Endothelial cell of umbilical vein (primary cell): Measurements from ENCODE around the gene TMEM178B. TPM values are rescaled to one million over a fixed set of nuclear protein-coding genes. Genes with fewer than 3 reads are reported as not detected.

Source experiments
- BruUV-seq: library from RNA; stranded (reverse); fragments of 400-500 nt; replicated peaks from 2 replicates; lab custom pipeline; 2021; lab: Mats Ljungman, UMichigan
- CTCF ChIA-PET: fragments of 300-600, 350-600 bp; sonication (Branson Sonifier 250); formaldehyde crosslinking; loops from one replicate; lab custom pipeline; 2021; ENCODE audit warnings: antibody characterized with exemption, inconsistent platforms; lab: Charles Lee
- POLR2A ChIA-PET: fragments of 300-600, 350-600 bp; sonication (Branson Sonifier 250); formaldehyde crosslinking; loops from one replicate; lab custom pipeline; 2021; ENCODE audit warnings: antibody characterized with exemption, inconsistent platforms; lab: Charles Lee
- DNase-seq: peaks from one replicate; pipeline ENCODE4 v3.0.0-alpha.2; 2011; ENCODE audit warnings: low read depth, low spot score
- FAIRE-seq: peaks from 2 replicates; lab custom pipeline; 2011; peaks lifted over from hg19 to GRCh38; lab: Jason Lieb, UNC
- H2AFZ ChIP-seq: 2 replicates; pipeline ENCODE4 v1.6.0; 2012; ENCODE audit warnings: low read depth, low read length, control low read depth, inconsistent platforms
- H3K27ac ChIP-seq: 2 replicates; pipeline ENCODE4 v1.5.1; 2011; ENCODE audit warnings: low read depth, mild to moderate bottlenecking, control low read depth, low read length, moderate library complexity; ENCODE audit not compliant: insufficient read depth
- H3K27me3 ChIP-seq, 2 experiments: 2 replicates each; pipeline versions ENCODE4 v1.6.0 to v1.6.1; 2011; ENCODE audit warnings: low read length in 2 of 2, mixed read lengths in 1 of 2; ENCODE audit not compliant: control insufficient read depth in 2 of 2, insufficient read depth in 2 of 2
- H3K36me3 ChIP-seq, 2 experiments: 2 replicates in 1 of 2; 3 replicates in 1 of 2; pipeline ENCODE4 v1.5.1; 2011; ENCODE audit warnings: low read length in 2 of 2, mild to moderate bottlenecking in 1 of 2, moderate library complexity in 1 of 2; ENCODE audit not compliant: control insufficient read depth in 2 of 2, insufficient read depth in 2 of 2; ENCODE audit errors: extremely low read depth in 1 of 2
- H3K4me1 ChIP-seq: 3 replicates; pipeline ENCODE4 v1.5.1; 2011; ENCODE audit warnings: mild to moderate bottlenecking, low read length; ENCODE audit not compliant: control insufficient read depth, insufficient read depth; ENCODE audit errors: extremely low read depth
- H3K4me2 ChIP-seq: 2 replicates; pipeline ENCODE4 v1.6.1; 2011; ENCODE audit warnings: low read length, control low read depth, mixed read lengths; ENCODE audit not compliant: insufficient read depth
- H3K4me3 ChIP-seq, 3 experiments: fragments of 200-600 bp in 1 of 3; sonication (generic), shearing (Covaris generic) in 1 of 3; replicated peaks in 1 of 3; 2 replicates each; pipeline ENCODE4 v1.5.1; 2011 to 2016; ENCODE audit warnings: control low read depth in 3 of 3, low read length in 3 of 3, mild to moderate bottlenecking in 2 of 3, inconsistent platforms in 1 of 3, low read depth in 1 of 3, moderate library complexity in 1 of 3; ENCODE audit not compliant: insufficient read depth in 1 of 3
- H3K79me2 ChIP-seq: 2 replicates; pipeline ENCODE4 v1.6.0; 2012; ENCODE audit warnings: low read length, inconsistent platforms; ENCODE audit not compliant: control insufficient read depth, insufficient read depth
- H3K9ac ChIP-seq: replicated peaks from 2 replicates; pipeline ENCODE3; 2011; ENCODE audit warnings: low read length, control low read depth; ENCODE audit not compliant: insufficient read depth; ENCODE audit errors: extremely low read depth
- H3K9me1 ChIP-seq: replicated peaks from 3 replicates; pipeline ENCODE4 v1.6.0; 2011; ENCODE audit warnings: mild to moderate bottlenecking, low read length; ENCODE audit not compliant: control insufficient read depth, insufficient read depth; ENCODE audit errors: extremely low read depth
- H3K9me3 ChIP-seq: replicated peaks from 2 replicates; pipeline ENCODE4 v1.5.1; 2012; ENCODE audit warnings: low read length, inconsistent platforms; ENCODE audit not compliant: control insufficient read depth, insufficient read depth
- H4K20me1 ChIP-seq: replicated peaks from 2 replicates; pipeline ENCODE3; 2011; ENCODE audit warnings: mild to moderate bottlenecking, low read length; ENCODE audit not compliant: control insufficient read depth, insufficient read depth; ENCODE audit errors: extremely low read depth
- EZH2 ChIP-seq: IDR thresholded peaks from 2 replicates; pipeline ENCODE4 v1.6.1; 2012; ENCODE audit warnings: borderline replicate concordance, low read depth, mild to moderate bottlenecking, moderate library complexity, low read length, inconsistent platforms; ENCODE audit not compliant: severe bottlenecking
- FOS ChIP-seq: IDR thresholded peaks from 2 replicates; pipeline ENCODE4 v1.6.1; 2011; ENCODE audit warnings: mild to moderate bottlenecking, low read length, moderate library complexity, borderline replicate concordance; ENCODE audit not compliant: insufficient read depth
- GATA2 ChIP-seq: IDR thresholded peaks from 2 replicates; pipeline ENCODE4 v1.7.0; 2011; ENCODE audit warnings: low read depth, mild to moderate bottlenecking, moderate library complexity, mixed read lengths, low read length; ENCODE audit not compliant: insufficient read length, insufficient read depth
- JUN ChIP-seq: IDR thresholded peaks from 2 replicates; pipeline ENCODE4 v1.6.1; 2011; ENCODE audit warnings: borderline replicate concordance, low read depth; ENCODE audit not compliant: insufficient read length, insufficient read depth
- MYC ChIP-seq: IDR thresholded peaks from one replicate; pipeline ENCODE4 v1.6.1; 2011; ENCODE audit warnings: mild to moderate bottlenecking, low read depth, low read length
- POLR2A ChIP-seq: IDR thresholded peaks from 2 replicates; pipeline ENCODE4 v1.6.1; 2012; ENCODE audit warnings: low read depth, mild to moderate bottlenecking, control low read depth, low read length
- POLR2AphosphoS5 ChIP-seq: IDR thresholded peaks from 2 replicates; pipeline ENCODE4 v1.6.1; 2012; ENCODE audit warnings: low read depth, mild to moderate bottlenecking, control low read depth, low read length, moderate library complexity; ENCODE audit not compliant: insufficient read depth
- dilution Hi-C: fragments of 300-500 bp; cut with MboI; formaldehyde crosslinking; loops from one replicate; pipeline ENCODE4 v1.15.0; 2019; ENCODE audit warnings: low sequenced_read_pairs; ENCODE audit not compliant: extremely low pct_ligation_motif_present
- intact Hi-C: fragments of 100-400 bp; cut with micrococcal nuclease; formaldehyde crosslinking; loops from one replicate; pipeline ENCODE4 v1.10.0; 2022
- polyA plus RNA-seq, 4 experiments: library from polyadenylated mRNA; depleted of rRNA in 3 of 4; stranded (reverse) in 3 of 4; unstranded in 1 of 4; fragments of >200 nt; gene quantifications; 2 replicates each; pipeline versions ENCODE4 v1.2.1 to v1.2.3, GENCODE V29; 2011 to 2012; ENCODE audit warnings: missing spikeins in 1 of 4
- total RNA-seq: library from RNA; stranded (reverse); gene quantifications from 2 replicates; pipeline ENCODE4 v1.2.3, GENCODE V29; 2021
- TF ChIP-seq, protein P1 (sequence below): IDR thresholded peaks from 2 replicates; pipeline ENCODE4 v1.6.1; 2011; ENCODE audit not compliant: insufficient read depth, insufficient read length
- TF ChIP-seq, protein P2 (sequence below), 2 donors: IDR thresholded peaks; 1 replicate in 1 of 2; 2 replicates in 1 of 2; pipeline ENCODE4 v1.5.1; 2011; ENCODE audit warnings: low read length in 2 of 2, mild to moderate bottlenecking in 2 of 2, moderate library complexity in 2 of 2, control low read depth in 1 of 2, inconsistent platforms in 1 of 2, low read depth in 1 of 2; ENCODE audit not compliant: insufficient read depth in 1 of 2; ENCODE audit errors: extremely low read depth in 1 of 2

The TMEM178B gene
- total and polyA plus RNA-seq, 2 donors (not counting 3 experiments of a cell fraction or from before 2014, with no cell fraction given), result not detected

DNA sequence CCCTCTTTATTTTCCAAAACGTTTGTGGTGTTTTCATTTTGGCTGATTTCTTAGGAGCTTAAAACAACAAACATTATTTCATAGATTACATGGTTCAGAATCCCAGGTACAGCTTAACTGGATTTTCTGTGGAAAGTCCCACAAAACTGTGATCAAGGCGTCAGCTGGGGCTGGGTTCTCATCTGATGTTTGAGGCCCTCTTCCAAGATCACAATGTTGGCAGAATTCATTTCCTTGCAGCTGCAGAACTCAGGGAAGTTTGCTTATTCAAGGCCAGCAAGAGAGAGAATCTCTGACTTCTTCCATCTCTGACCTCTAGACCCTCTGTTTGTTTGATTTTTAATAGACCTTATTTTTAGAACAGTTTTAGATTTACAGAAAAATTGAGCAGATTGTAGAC, 368.9 kb downstream of the TMEM178B start:
- Histone ChIP-seq H3K27ac (no peak overlapping the region), H3K9ac (no peak overlapping the region), H3K27me3 (no peaks in the 10 kb centered on the region), H3K4me2 (no peak overlapping the region), H3K4me1 (no peaks in the 10 kb centered on the region), H3K4me3 (no peak overlapping the region), H4K20me1 (no peaks in the 10 kb centered on the region), H3K36me3 (no peaks in the 10 kb centered on the region), H2AFZ (no peak overlapping the region), H3K79me2 (no peaks in the 10 kb centered on the region), H3K9me1 (no peaks in the 10 kb centered on the region), H3K9me3 (no peaks in the 10 kb centered on the region)
- DNase-seq (no peak), FAIRE-seq (no peak)
- TF ChIP-seq, protein P1, sequence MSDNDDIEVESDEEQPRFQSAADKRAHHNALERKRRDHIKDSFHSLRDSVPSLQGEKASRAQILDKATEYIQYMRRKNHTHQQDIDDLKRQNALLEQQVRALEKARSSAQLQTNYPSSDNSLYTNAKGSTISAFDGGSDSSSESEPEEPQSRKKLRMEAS, result no peak
- TF ChIP-seq GATA2 (no peak), POLR2AphosphoS5 (no peak), POLR2A (no peak), FOS (no peak), JUN (no peak), EZH2 (no peak), MYC (no peak)
- TF ChIP-seq, protein P2, sequence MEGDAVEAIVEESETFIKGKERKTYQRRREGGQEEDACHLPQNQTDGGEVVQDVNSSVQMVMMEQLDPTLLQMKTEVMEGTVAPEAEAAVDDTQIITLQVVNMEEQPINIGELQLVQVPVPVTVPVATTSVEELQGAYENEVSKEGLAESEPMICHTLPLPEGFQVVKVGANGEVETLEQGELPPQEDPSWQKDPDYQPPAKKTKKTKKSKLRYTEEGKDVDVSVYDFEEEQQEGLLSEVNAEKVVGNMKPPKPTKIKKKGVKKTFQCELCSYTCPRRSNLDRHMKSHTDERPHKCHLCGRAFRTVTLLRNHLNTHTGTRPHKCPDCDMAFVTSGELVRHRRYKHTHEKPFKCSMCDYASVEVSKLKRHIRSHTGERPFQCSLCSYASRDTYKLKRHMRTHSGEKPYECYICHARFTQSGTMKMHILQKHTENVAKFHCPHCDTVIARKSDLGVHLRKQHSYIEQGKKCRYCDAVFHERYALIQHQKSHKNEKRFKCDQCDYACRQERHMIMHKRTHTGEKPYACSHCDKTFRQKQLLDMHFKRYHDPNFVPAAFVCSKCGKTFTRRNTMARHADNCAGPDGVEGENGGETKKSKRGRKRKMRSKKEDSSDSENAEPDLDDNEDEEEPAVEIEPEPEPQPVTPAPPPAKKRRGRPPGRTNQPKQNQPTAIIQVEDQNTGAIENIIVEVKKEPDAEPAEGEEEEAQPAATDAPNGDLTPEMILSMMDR (IDR thresholded peaks at IDR 0.05; ENCODE audit: extremely low read depth in 1 of 2, insufficient read depth in 1 of 2, low read depth in 1 of 2, low read length in 2 of 2), result no peak
- dilution Hi-C loops (no loop called here), intact Hi-C loops (no loop called here)
- ChIA-PET POLR2A (no interaction called here), CTCF (no interaction called here)
- no TSS peak for BruUV-seq
